ENCODE measurements around the gene EPB41L5. TPM values are rescaled to one million over a fixed set of nuclear protein-coding genes. Genes with fewer than 3 reads are reported as not detected.

The EPB41L5 gene
- total and polyA plus RNA-seq, 2 donors (not counting 3 experiments of a cell fraction or from before 2014, with no cell fraction given): 8.4 to 13.6 TPM

DNA sequence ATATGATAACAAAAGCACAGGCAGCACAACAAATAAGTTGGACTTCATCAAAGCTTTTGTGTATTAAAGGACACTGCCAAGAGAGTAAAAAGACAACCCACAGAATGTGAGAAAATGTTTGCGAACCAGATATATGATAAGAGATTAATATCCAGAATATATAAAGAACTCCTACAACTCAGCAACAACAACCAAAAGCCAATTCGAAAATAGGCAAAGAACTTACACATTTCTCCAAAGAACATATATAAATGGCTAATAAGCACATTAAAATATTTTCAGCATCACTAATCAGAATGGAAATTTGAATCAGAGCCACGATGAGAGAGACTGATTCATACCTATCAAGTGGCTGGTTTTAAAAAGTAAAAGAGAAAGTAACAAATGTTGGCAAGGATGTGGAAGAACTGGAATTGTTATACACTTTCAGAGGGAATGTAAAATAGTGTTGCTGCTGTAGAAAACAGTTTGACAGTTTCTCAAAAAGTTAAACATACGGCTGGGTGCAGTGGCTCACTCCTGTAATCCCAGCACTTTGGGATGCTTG lies 25.2 kb downstream of the EPB41L5 start:
- intact Hi-C loops (cut with micrococcal nuclease) (no loop called here), dilution Hi-C loops (cut with MboI; ENCODE audit: extremely low pct_ligation_motif_present, low sequenced_read_pairs) (no loop called here)
- Histone ChIP-seq H3K4me3 (replicated peaks in 1 of 3; ENCODE audit: insufficient read depth in 1 of 3, low read depth in 1 of 3, low read length in 3 of 3) (no peak overlapping the region), H3K36me3 (ENCODE audit: control insufficient read depth in 2 of 2, extremely low read depth in 1 of 2, insufficient read depth in 2 of 2, low read length in 2 of 2) (no peaks in the 10 kb centered on the region), H3K27me3 (ENCODE audit: control insufficient read depth in 2 of 2, insufficient read depth in 2 of 2, low read length in 2 of 2) (no peaks in the 10 kb centered on the region), H3K79me2 (ENCODE audit: control insufficient read depth, insufficient read depth, low read length) (no peaks in the 10 kb centered on the region), H3K4me1 (ENCODE audit: control insufficient read depth, extremely low read depth, insufficient read depth, low read length) (no peaks in the 10 kb centered on the region), H3K9me3 (replicated peaks; ENCODE audit: control insufficient read depth, insufficient read depth, low read length) (no peaks in the 10 kb centered on the region), H4K20me1 (replicated peaks; ENCODE audit: control insufficient read depth, extremely low read depth, insufficient read depth, low read length) (no peaks in the 10 kb centered on the region), H3K27ac (ENCODE audit: insufficient read depth, low read depth, low read length) (no peak overlapping the region), H3K9me1 (replicated peaks; ENCODE audit: control insufficient read depth, extremely low read depth, insufficient read depth, low read length) (no peaks in the 10 kb centered on the region), H3K4me2 (ENCODE audit: insufficient read depth, low read length) (no peak overlapping the region), H3K9ac (replicated peaks; ENCODE audit: extremely low read depth, insufficient read depth, low read length) (no peak overlapping the region), H2AFZ (ENCODE audit: low read depth, low read length) (no peak overlapping the region)
- ChIA-PET CTCF (no interaction called here), POLR2A (no interaction called here)
- FAIRE-seq: no peak
- TF ChIP-seq POLR2A (IDR thresholded peaks at IDR 0.05; ENCODE audit: low read depth, low read length) (no peak), JUN (IDR thresholded peaks at IDR 0.05; ENCODE audit: borderline replicate concordance, insufficient read depth, insufficient read length, low read depth) (no peak), GATA2 (IDR thresholded peaks at IDR 0.05; ENCODE audit: insufficient read depth, insufficient read length, low read depth, low read length) (no peak), POLR2AphosphoS5 (IDR thresholded peaks at IDR 0.05; ENCODE audit: insufficient read depth, low read depth, low read length) (no peak), EZH2 (IDR thresholded peaks at IDR 0.05; ENCODE audit: borderline replicate concordance, low read depth, low read length, severe bottlenecking) (no peak), FOS (IDR thresholded peaks at IDR 0.05; ENCODE audit: borderline replicate concordance, insufficient read depth, low read length) (no peak), MYC (IDR thresholded peaks at IDR 0.05; ENCODE audit: low read depth, low read length) (no peak)
- TF ChIP-seq, protein P1, sequence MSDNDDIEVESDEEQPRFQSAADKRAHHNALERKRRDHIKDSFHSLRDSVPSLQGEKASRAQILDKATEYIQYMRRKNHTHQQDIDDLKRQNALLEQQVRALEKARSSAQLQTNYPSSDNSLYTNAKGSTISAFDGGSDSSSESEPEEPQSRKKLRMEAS (IDR thresholded peaks at IDR 0.05; ENCODE audit: insufficient read depth, insufficient read length): no peak
- TF ChIP-seq, protein P2, sequence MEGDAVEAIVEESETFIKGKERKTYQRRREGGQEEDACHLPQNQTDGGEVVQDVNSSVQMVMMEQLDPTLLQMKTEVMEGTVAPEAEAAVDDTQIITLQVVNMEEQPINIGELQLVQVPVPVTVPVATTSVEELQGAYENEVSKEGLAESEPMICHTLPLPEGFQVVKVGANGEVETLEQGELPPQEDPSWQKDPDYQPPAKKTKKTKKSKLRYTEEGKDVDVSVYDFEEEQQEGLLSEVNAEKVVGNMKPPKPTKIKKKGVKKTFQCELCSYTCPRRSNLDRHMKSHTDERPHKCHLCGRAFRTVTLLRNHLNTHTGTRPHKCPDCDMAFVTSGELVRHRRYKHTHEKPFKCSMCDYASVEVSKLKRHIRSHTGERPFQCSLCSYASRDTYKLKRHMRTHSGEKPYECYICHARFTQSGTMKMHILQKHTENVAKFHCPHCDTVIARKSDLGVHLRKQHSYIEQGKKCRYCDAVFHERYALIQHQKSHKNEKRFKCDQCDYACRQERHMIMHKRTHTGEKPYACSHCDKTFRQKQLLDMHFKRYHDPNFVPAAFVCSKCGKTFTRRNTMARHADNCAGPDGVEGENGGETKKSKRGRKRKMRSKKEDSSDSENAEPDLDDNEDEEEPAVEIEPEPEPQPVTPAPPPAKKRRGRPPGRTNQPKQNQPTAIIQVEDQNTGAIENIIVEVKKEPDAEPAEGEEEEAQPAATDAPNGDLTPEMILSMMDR (IDR thresholded peaks at IDR 0.05; ENCODE audit: extremely low read depth in 1 of 2, insufficient read depth in 1 of 2, low read depth in 1 of 2, low read length in 2 of 2): no peak
- no peak for DNase-seq (ENCODE audit: low read depth, low spot score)
- no TSS peak for BruUV-seq (replicated peaks)
